CD14-positive monocyte (primary cell): ENCODE measurements around the gene ADCY2. TPM values are rescaled to one million over a fixed set of nuclear protein-coding genes. Genes with fewer than 3 reads are reported as not detected.

Experiments
- DNase-seq, 3 donors: peaks; one replicate each; pipeline ENCODE4 v3.0.0-alpha.2; 2011 to 2022
- H2AFZ ChIP-seq: 2 replicates; pipeline ENCODE4 v1.6.0; 2012; ENCODE audit warnings: mild to moderate bottlenecking, low read depth, low read length, inconsistent platforms; ENCODE audit not compliant: insufficient read depth, poor library complexity, severe bottlenecking
- H3K27ac ChIP-seq, 2 donors: 1 replicate in 1 of 2; 2 replicates in 1 of 2; pipeline ENCODE4 v1.5.1; 2012 to 2013; ENCODE audit warnings: low read length in 2 of 2, control low read depth in 1 of 2, inconsistent platforms in 1 of 2, low read depth in 1 of 2, mild to moderate bottlenecking in 1 of 2
- H3K27me3 ChIP-seq, 2 donors: one replicate each; pipeline versions ENCODE4 v1.6.0 to v1.6.1; 2011 to 2013; ENCODE audit warnings: low read length in 2 of 2; ENCODE audit not compliant: control insufficient read depth in 2 of 2, insufficient read depth in 2 of 2
- H3K36me3 ChIP-seq, 2 donors: replicated peaks in 1 of 2; 1 replicate in 1 of 2; 2 replicates in 1 of 2; pipeline versions ENCODE4 v1.5.1 to v1.6.1; 2012 to 2013; ENCODE audit warnings: low read length in 2 of 2, control low read depth in 1 of 2, inconsistent platforms in 1 of 2, mild to moderate bottlenecking in 1 of 2; ENCODE audit not compliant: insufficient read depth in 2 of 2, control insufficient read depth in 1 of 2
- H3K4me1 ChIP-seq, 2 donors: 1 replicate in 1 of 2; 2 replicates in 1 of 2; pipeline versions ENCODE4 v1.5.1 to v1.6.1; 2012 to 2013; ENCODE audit warnings: low read length in 2 of 2, control low read depth in 1 of 2, inconsistent platforms in 1 of 2, mild to moderate bottlenecking in 1 of 2, moderate library complexity in 1 of 2; ENCODE audit not compliant: insufficient read depth in 2 of 2, control insufficient read depth in 1 of 2
- H3K4me2 ChIP-seq: replicated peaks from 2 replicates; pipeline ENCODE3; 2012; ENCODE audit warnings: low read length, moderate library complexity, mild to moderate bottlenecking; ENCODE audit not compliant: poor library complexity, severe bottlenecking; ENCODE audit errors: extremely low read depth
- H3K4me3 ChIP-seq, 3 experiments: fragments of 200-600 bp in 1 of 3; sonication (generic) in 1 of 3; replicated peaks in 1 of 3; 1 replicate in 2 of 3; 2 replicates in 1 of 3; pipeline ENCODE4 v1.5.1; 2011 to 2013; ENCODE audit warnings: low read length in 3 of 3, mild to moderate bottlenecking in 3 of 3, control low read depth in 2 of 3, low read depth in 2 of 3, inconsistent platforms in 1 of 3, moderate library complexity in 1 of 3
- H3K79me2 ChIP-seq: 2 replicates; pipeline ENCODE4 v1.6.0; 2012; ENCODE audit warnings: mild to moderate bottlenecking, control low read depth, inconsistent platforms, low read length, moderate library complexity; ENCODE audit not compliant: insufficient read depth
- H3K9ac ChIP-seq: 2 replicates; pipeline ENCODE4 v1.6.0; 2017; ENCODE audit warnings: low read length, mild to moderate bottlenecking; ENCODE audit not compliant: insufficient read depth, poor library complexity, severe bottlenecking
- H3K9me3 ChIP-seq, 2 donors: replicated peaks in 1 of 2; 1 replicate in 1 of 2; 2 replicates in 1 of 2; pipeline versions ENCODE4 v1.5.1 to v1.6.1; 2012 to 2013; ENCODE audit warnings: low read length in 2 of 2, control low read depth in 1 of 2; ENCODE audit not compliant: control insufficient read depth in 1 of 2, insufficient read depth in 1 of 2
- H4K20me1 ChIP-seq: 2 replicates; pipeline ENCODE4 v1.6.0; 2012; ENCODE audit warnings: mild to moderate bottlenecking, low read length, control low read depth, moderate library complexity; ENCODE audit not compliant: insufficient read depth
- H3K27ac Mint-ChIP-seq, 7 donors: one replicate each; pipeline ENCODE4 v1.8.0; 2020; ENCODE audit warnings: mild to moderate bottlenecking in 7 of 7, mixed read lengths in 7 of 7, moderate library complexity in 6 of 7, inconsistent platforms in 2 of 7
- H3K27me3 Mint-ChIP-seq, 3 donors: one replicate each; pipeline ENCODE4 v1.8.0; 2021 to 2022; ENCODE audit warnings: low read depth in 3 of 3, mild to moderate bottlenecking in 3 of 3, mixed read lengths in 3 of 3, moderate library complexity in 3 of 3, inconsistent platforms in 1 of 3
- H3K36me3 Mint-ChIP-seq, 2 donors: one replicate each; pipeline ENCODE4 v1.8.0; 2020; ENCODE audit warnings: mixed read lengths in 2 of 2, inconsistent platforms in 1 of 2, mild to moderate bottlenecking in 1 of 2
- H3K4me1 Mint-ChIP-seq: one replicate; pipeline ENCODE4 v1.8.0; 2020; ENCODE audit warnings: mild to moderate bottlenecking, mixed read lengths
- H3K4me3 Mint-ChIP-seq, 2 donors: one replicate each; pipeline ENCODE4 v1.8.0; 2020; ENCODE audit warnings: mild to moderate bottlenecking in 2 of 2, mixed read lengths in 2 of 2, moderate library complexity in 1 of 2
- H3K9me3 Mint-ChIP-seq, 7 donors: one replicate each; pipeline ENCODE4 v1.8.0; 2020 to 2022; ENCODE audit warnings: mixed read lengths in 7 of 7, mild to moderate bottlenecking in 6 of 7, moderate library complexity in 6 of 7, inconsistent platforms in 2 of 7
- WGBS: methylation state at CpG from one replicate; pipeline ENCODE4 v1.1.5; 2013; ENCODE audit warnings: missing lambda C conversion rate; ENCODE audit not compliant: insufficient coverage; 5-methylcytosine and 5-hydroxymethylcytosine counted together
- intact Hi-C, 2 donors: fragments of 100-400 bp; cut with micrococcal nuclease; formaldehyde crosslinking; loops; one replicate each; pipeline versions ENCODE4 v1.15.0 to v1.15.1; 2023
- polyA plus RNA-seq, 3 donors: library from polyadenylated mRNA; depleted of rRNA in 1 of 3; unstranded in 2 of 3; stranded (reverse) in 1 of 3; fragments of 300-500 nt in 2 of 3; fragments of >200 nt in 1 of 3; fragmentation: Illumina TruSeq in 2 of 3; gene quantifications; 1 replicate in 2 of 3; 2 replicates in 1 of 3; pipeline ENCODE4 v1.2.3, GENCODE V29; 2012 to 2021
- TF ChIP-seq, protein P1 (sequence below): fragments of 200-600 bp; IDR thresholded peaks from one replicate; pipeline ENCODE4 v1.8.0; 2022; ENCODE audit warnings: antibody characterized with exemption, mild to moderate bottlenecking

The ADCY2 gene
- polyA plus RNA-seq, 3 donors = not detected

DNA sequence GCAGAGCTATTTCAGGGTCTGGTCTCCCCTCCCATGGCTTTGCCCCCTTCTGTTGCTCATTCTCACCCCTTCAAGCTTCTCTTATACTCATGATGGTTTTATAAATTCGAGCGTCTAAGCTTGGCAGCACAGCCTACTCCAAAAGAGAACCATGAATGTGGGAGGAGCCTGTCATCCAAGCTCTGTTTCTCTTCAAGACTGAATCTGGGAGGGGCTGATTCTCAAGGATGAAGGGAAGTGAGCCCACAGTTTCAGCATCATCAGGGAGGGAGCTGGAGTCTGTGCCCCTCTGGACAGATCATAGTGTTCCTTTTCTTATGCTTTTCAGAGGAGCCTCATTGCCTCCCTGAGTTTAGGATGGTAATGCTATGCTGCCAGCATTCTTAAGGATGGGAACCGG, 286.4 kb downstream of the ADCY2 start:
- no peak for DNase-seq
- no peak overlapping the region for H3K27ac ChIP-seq
- H3K27ac Mint-ChIP-seq = no peak overlapping the region
- H3K36me3 ChIP-seq = no peaks in the 10 kb centered on the region
- H3K79me2 ChIP-seq = no peaks in the 10 kb centered on the region
- WGBS = no CpG with 5 or more reads among the region's 3 CpGs
- no peak overlapping the region for H2AFZ ChIP-seq
- H3K9me3 Mint-ChIP-seq = peaks cover 0 to 3% (median 0%) of the 10 kb centered on the region in 7 donors
- TF ChIP-seq, protein P1, sequence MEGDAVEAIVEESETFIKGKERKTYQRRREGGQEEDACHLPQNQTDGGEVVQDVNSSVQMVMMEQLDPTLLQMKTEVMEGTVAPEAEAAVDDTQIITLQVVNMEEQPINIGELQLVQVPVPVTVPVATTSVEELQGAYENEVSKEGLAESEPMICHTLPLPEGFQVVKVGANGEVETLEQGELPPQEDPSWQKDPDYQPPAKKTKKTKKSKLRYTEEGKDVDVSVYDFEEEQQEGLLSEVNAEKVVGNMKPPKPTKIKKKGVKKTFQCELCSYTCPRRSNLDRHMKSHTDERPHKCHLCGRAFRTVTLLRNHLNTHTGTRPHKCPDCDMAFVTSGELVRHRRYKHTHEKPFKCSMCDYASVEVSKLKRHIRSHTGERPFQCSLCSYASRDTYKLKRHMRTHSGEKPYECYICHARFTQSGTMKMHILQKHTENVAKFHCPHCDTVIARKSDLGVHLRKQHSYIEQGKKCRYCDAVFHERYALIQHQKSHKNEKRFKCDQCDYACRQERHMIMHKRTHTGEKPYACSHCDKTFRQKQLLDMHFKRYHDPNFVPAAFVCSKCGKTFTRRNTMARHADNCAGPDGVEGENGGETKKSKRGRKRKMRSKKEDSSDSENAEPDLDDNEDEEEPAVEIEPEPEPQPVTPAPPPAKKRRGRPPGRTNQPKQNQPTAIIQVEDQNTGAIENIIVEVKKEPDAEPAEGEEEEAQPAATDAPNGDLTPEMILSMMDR = no peak
- H3K4me1 Mint-ChIP-seq = no peaks in the 10 kb centered on the region
- peaks cover 1 to 5% (median 3%) of the 10 kb centered on the region in 3 donors for H3K27me3 Mint-ChIP-seq
- no peak overlapping the region for H3K4me2 ChIP-seq
- intact Hi-C loops = no loop called here
- no peak overlapping the region for H3K4me3 Mint-ChIP-seq
- H3K4me1 ChIP-seq = no peaks in the 10 kb centered on the region
- H3K9ac ChIP-seq = no peak overlapping the region
- H3K4me3 ChIP-seq = no peak overlapping the region
- no peaks in the 10 kb centered on the region for H3K27me3 ChIP-seq
- no peaks in the 10 kb centered on the region for H3K9me3 ChIP-seq
- H4K20me1 ChIP-seq = no peaks in the 10 kb centered on the region
- no peaks in the 10 kb centered on the region for H3K36me3 Mint-ChIP-seq

DNA sequence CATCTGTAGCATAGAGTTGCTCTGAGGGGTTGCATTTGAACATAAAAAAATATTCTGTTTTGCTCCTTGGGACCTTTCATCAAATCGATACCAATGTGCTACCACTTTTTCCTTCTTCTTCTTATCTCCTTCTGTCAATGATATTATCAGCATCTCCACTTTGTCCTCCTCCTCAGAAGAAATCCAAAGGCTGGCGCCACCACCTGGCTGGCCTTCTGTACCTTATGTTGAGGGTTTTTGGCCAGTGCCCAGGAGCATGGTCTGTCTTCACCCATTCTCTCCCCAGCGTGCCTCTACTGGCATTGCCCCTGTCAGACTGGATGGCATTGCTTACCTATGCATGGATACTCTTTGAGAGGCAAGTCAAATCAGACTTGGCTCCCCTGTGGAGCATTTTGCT, 287.8 kb downstream of the ADCY2 start:
- H3K4me3 ChIP-seq = no peak overlapping the region
- H3K36me3 ChIP-seq = no peaks in the 10 kb centered on the region
- WGBS = 70% methylated on average over 2 of the region's 3 CpGs
- no peaks in the 10 kb centered on the region for H3K9me3 ChIP-seq
- H3K27me3 ChIP-seq = no peaks in the 10 kb centered on the region
- H3K4me2 ChIP-seq = no peak overlapping the region
- no peaks in the 10 kb centered on the region for H3K36me3 Mint-ChIP-seq
- no peak overlapping the region for H2AFZ ChIP-seq
- TF ChIP-seq, protein P1 = no peak
- H3K27ac ChIP-seq = no peak overlapping the region
- peaks cover 0 to 3% (median 0%) of the 10 kb centered on the region in 7 donors for H3K9me3 Mint-ChIP-seq
- no peak overlapping the region for H3K9ac ChIP-seq
- no peak overlapping the region for H3K4me3 Mint-ChIP-seq
- no peaks in the 10 kb centered on the region for H3K4me1 ChIP-seq
- H3K27me3 Mint-ChIP-seq = peaks cover 1 to 6% (median 3%) of the 10 kb centered on the region in 3 donors
- no peaks in the 10 kb centered on the region for H3K79me2 ChIP-seq
- DNase-seq = no peak
- H4K20me1 ChIP-seq = no peaks in the 10 kb centered on the region
- H3K27ac Mint-ChIP-seq = no peak overlapping the region
- no peaks in the 10 kb centered on the region for H3K4me1 Mint-ChIP-seq
- intact Hi-C loops = no loop called here
